A549 (cell line): ENCODE results near the gene PCGF3.

Experiments
- EHMT2 ChIP-seq: fragments of 200-600 bp; sonication (generic); IDR thresholded peaks from 2 replicates; pipeline ENCODE4 v1.6.1; 2016; ENCODE audit warnings: antibody characterized with exemption, low read depth, mild to moderate bottlenecking, moderate library complexity
- EP300 ChIP-seq, 2 experiments: fragments of >200 bp; sonication (Bioruptor Twin); formaldehyde crosslinking; IDR thresholded peaks; 2 replicates in 1 of 2; 3 replicates in 1 of 2; pipeline ENCODE4 v1.6.1; 2016 to 2017
- ESRRA ChIP-seq: fragments of 150-350 bp; IDR thresholded peaks from 2 replicates; pipeline ENCODE4 v1.6.1; 2014; ENCODE audit warnings: mild to moderate bottlenecking, low read length, borderline replicate concordance
- MAFK ChIP-seq: fragments of 450-650 bp; IDR thresholded peaks from 2 replicates; pipeline ENCODE4 v1.6.1; 2014; ENCODE audit not compliant: partially characterized antibody
- MYC ChIP-seq: IDR thresholded peaks from 2 replicates; pipeline ENCODE4 v1.6.1; 2012; ENCODE audit warnings: mild to moderate bottlenecking, inconsistent platforms, low read length, improper control_type of control experiment, borderline replicate concordance
- POLR2A ChIP-seq: IDR thresholded peaks from 2 replicates; pipeline ENCODE4 v1.6.1; 2012; ENCODE audit warnings: mild to moderate bottlenecking, low read length
- TP53 ChIP-seq: fragments of 250-450 bp; sonication (Bioruptor Pico); IDR thresholded peaks from 2 replicates; pipeline ENCODE4 v1.5.0; 2021; ENCODE audit warnings: mild to moderate bottlenecking, moderate library complexity
- TF ChIP-seq, protein P1 (sequence below): fragments of >200 bp; sonication (Bioruptor Twin); formaldehyde crosslinking; IDR thresholded peaks from 3 replicates; pipeline ENCODE4 v1.5.1; 2016
- TF ChIP-seq, protein P2 (sequence below): fragments of 200-600 bp; sonication (generic); IDR thresholded peaks from 2 replicates; pipeline ENCODE4 v1.6.1; 2016; ENCODE audit warnings: antibody characterized with exemption, mild to moderate bottlenecking, moderate library complexity
- TF ChIP-seq, protein P3 (sequence below): IDR thresholded peaks from 2 replicates; pipeline ENCODE4 v1.6.1; 2012
- TF ChIP-seq, protein P4 (sequence below): IDR thresholded peaks from 2 replicates; pipeline ENCODE4 v1.6.1; 2012

DNA sequence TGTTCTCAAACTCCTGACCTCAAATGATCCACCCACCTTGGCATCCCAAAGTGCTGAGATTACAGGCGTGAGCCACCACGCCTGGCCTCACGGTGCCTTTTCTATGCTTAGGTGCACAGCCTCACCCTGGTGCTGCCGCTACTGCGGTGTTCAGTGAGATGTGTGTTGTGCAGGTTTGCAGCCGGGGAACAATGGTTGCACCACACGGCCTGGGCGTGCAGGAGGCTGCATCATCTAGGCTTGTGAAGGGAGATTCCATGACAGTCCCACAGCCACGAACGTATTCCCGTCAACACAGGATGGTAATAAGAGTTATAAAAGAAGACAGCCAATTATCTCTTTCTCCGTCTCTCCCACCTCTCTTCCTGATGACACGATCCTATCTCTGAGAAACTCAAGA lies 98.3 kb downstream of the PCGF3 start:
- TF ChIP-seq MYC: no peak
- TF ChIP-seq TP53 (CRISPR knock-in tag): no peak
- no peak for TF ChIP-seq POLR2A
- TF ChIP-seq, protein P1, sequence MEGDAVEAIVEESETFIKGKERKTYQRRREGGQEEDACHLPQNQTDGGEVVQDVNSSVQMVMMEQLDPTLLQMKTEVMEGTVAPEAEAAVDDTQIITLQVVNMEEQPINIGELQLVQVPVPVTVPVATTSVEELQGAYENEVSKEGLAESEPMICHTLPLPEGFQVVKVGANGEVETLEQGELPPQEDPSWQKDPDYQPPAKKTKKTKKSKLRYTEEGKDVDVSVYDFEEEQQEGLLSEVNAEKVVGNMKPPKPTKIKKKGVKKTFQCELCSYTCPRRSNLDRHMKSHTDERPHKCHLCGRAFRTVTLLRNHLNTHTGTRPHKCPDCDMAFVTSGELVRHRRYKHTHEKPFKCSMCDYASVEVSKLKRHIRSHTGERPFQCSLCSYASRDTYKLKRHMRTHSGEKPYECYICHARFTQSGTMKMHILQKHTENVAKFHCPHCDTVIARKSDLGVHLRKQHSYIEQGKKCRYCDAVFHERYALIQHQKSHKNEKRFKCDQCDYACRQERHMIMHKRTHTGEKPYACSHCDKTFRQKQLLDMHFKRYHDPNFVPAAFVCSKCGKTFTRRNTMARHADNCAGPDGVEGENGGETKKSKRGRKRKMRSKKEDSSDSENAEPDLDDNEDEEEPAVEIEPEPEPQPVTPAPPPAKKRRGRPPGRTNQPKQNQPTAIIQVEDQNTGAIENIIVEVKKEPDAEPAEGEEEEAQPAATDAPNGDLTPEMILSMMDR: no peak
- TF ChIP-seq, protein P2, sequence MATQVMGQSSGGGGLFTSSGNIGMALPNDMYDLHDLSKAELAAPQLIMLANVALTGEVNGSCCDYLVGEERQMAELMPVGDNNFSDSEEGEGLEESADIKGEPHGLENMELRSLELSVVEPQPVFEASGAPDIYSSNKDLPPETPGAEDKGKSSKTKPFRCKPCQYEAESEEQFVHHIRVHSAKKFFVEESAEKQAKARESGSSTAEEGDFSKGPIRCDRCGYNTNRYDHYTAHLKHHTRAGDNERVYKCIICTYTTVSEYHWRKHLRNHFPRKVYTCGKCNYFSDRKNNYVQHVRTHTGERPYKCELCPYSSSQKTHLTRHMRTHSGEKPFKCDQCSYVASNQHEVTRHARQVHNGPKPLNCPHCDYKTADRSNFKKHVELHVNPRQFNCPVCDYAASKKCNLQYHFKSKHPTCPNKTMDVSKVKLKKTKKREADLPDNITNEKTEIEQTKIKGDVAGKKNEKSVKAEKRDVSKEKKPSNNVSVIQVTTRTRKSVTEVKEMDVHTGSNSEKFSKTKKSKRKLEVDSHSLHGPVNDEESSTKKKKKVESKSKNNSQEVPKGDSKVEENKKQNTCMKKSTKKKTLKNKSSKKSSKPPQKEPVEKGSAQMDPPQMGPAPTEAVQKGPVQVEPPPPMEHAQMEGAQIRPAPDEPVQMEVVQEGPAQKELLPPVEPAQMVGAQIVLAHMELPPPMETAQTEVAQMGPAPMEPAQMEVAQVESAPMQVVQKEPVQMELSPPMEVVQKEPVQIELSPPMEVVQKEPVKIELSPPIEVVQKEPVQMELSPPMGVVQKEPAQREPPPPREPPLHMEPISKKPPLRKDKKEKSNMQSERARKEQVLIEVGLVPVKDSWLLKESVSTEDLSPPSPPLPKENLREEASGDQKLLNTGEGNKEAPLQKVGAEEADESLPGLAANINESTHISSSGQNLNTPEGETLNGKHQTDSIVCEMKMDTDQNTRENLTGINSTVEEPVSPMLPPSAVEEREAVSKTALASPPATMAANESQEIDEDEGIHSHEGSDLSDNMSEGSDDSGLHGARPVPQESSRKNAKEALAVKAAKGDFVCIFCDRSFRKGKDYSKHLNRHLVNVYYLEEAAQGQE: no peak
- TF ChIP-seq EHMT2: no peak
- TF ChIP-seq, protein P3, sequence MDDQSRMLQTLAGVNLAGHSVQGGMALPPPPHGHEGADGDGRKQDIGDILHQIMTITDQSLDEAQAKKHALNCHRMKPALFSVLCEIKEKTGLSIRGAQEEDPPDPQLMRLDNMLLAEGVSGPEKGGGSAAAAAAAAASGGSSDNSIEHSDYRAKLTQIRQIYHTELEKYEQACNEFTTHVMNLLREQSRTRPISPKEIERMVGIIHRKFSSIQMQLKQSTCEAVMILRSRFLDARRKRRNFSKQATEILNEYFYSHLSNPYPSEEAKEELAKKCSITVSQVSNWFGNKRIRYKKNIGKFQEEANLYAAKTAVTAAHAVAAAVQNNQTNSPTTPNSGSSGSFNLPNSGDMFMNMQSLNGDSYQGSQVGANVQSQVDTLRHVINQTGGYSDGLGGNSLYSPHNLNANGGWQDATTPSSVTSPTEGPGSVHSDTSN: no peak
- TF ChIP-seq, protein P4, sequence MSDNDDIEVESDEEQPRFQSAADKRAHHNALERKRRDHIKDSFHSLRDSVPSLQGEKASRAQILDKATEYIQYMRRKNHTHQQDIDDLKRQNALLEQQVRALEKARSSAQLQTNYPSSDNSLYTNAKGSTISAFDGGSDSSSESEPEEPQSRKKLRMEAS: no peak
- TF ChIP-seq ESRRA: no peak
- no peak for TF ChIP-seq EP300 (IDR thresholded peaks at IDR 0.05)
- TF ChIP-seq MAFK: no peak
